Kidney (tissue), 14 donors: ENCODE results near the gene ZGPAT. TPM values are rescaled to one million over a fixed set of nuclear protein-coding genes. Genes with fewer than 3 reads are reported as not detected.

Experiments
- DNase-seq, 5 donors: peaks; one replicate each; pipeline ENCODE4 v3.0.0-alpha.2; 2013 to 2020
- FAIRE-seq: peaks from 2 replicates; lab custom pipeline; 2012; peaks lifted over from hg19 to GRCh38; lab: Jason Lieb, UNC
- H3K27ac ChIP-seq, 2 donors: one replicate each; pipeline ENCODE4 v1.7.0; 2013; ENCODE audit warnings: low read depth in 2 of 2, low read length in 2 of 2, inconsistent platforms in 1 of 2
- H3K27me3 ChIP-seq: one replicate; pipeline ENCODE4 v1.7.1; 2013; ENCODE audit warnings: low read length, inconsistent platforms; ENCODE audit not compliant: control insufficient read depth, insufficient read depth
- H3K36me3 ChIP-seq, 3 donors: one replicate each; pipeline versions ENCODE4 v1.7.0 to v1.7.1; 2013; ENCODE audit warnings: low read length in 3 of 3, control low read depth in 1 of 3, inconsistent platforms in 1 of 3; ENCODE audit not compliant: insufficient read depth in 3 of 3, control insufficient read depth in 2 of 3
- H3K4me1 ChIP-seq, 3 donors: one replicate each; pipeline versions ENCODE4 v1.7.0 to v1.7.1; 2013; ENCODE audit warnings: low read length in 3 of 3, inconsistent platforms in 1 of 3, low read depth in 1 of 3; ENCODE audit not compliant: control insufficient read depth in 2 of 3, insufficient read depth in 2 of 3
- H3K4me3 ChIP-seq, 3 donors: one replicate each; pipeline versions ENCODE4 v1.7.0 to v1.8.1; 2013; ENCODE audit warnings: low read length in 3 of 3, control low read depth in 1 of 3, inconsistent platforms in 1 of 3
- H3K9ac ChIP-seq, 3 donors: one replicate each; pipeline versions ENCODE4 v1.7.0 to v1.7.1; 2013; ENCODE audit warnings: low read length in 3 of 3, control low read depth in 1 of 3, inconsistent platforms in 1 of 3
- H3K9me3 ChIP-seq, 3 donors: one replicate each; pipeline versions ENCODE4 v1.7.0 to v1.7.1; 2013; ENCODE audit warnings: low read length in 3 of 3, control low read depth in 1 of 3, inconsistent platforms in 1 of 3; ENCODE audit not compliant: control insufficient read depth in 2 of 3, insufficient read depth in 1 of 3
- CTCF ChIP-seq: IDR thresholded peaks from 3 replicates; pipeline ENCODE4 v1.5.1; 2012; ENCODE audit warnings: mild to moderate bottlenecking, moderate library complexity, borderline replicate concordance; ENCODE audit not compliant: insufficient read depth; ENCODE audit errors: extremely low read depth
- intact Hi-C: fragments of 100-400 bp; cut with DNase I; formaldehyde crosslinking; loops from one replicate; pipeline ENCODE4 v1.11.1; 2022
- polyA plus RNA-seq: library from polyadenylated mRNA; stranded (reverse); fragments of 350-450 nt; fragmentation: Illumina TruSeq; extraction: RNeasy Lipid Tissue Mini Kit (QIAGEN cat#74804); gene quantifications from one replicate; pipeline ENCODE4 v1.2.3, GENCODE V29; 2014; ENCODE audit warnings: low read depth, low replicate concordance; ENCODE audit not compliant: insufficient read depth
- total RNA-seq: library from RNA; stranded (reverse); fragmentation: NEBNext Ultra II Directional; extraction: Animal tissue kit (Norgen Biotek cat#: 25700); gene quantifications from one replicate; pipeline ENCODE4 v1.2.1, GENCODE V29; 2021
- donor health status: control.
- donor health status: control.
- donor health status: control.
- donor health status: control.
- donor health status: control.
- donor health status: DM: yes; HTN: yes; CAD: no.
- donor health status: Normal renal cell carcinoma (clear cell type).

ZGPAT gene
- total and polyA plus RNA-seq, 2 donors from 2014 or later, result 30.5 to 39.6 TPM

GRCh38 chr20:63785691-63786131, 77.9 kb downstream of the ZGPAT start:
- TF ChIP-seq CTCF, result no peak
- Histone ChIP-seq H3K36me3 (peaks cover 0 to 13% (median 8%) of the 10 kb centered on the region in 3 donors), H3K27me3 (no peaks in the 10 kb centered on the region), H3K4me3 (no peak overlapping the region), H3K4me1 (peaks cover 0 to 23% (median 0%) of the 10 kb centered on the region in 3 donors), H3K27ac (no peak overlapping the region), H3K9me3 (no peaks in the 10 kb centered on the region), H3K9ac (no peak overlapping the region)
- FAIRE-seq (no peak), DNase-seq (no peak)
- intact Hi-C loops, result no loop called here

Other genes with a start within 250 kb of the ZGPAT start
- 2.2 TPM for gene KCNQ2, start 235.4 kb upstream of the ZGPAT start, total RNA-seq
- not detected for gene KCNQ2, start 235.4 kb upstream of the ZGPAT start, polyA plus RNA-seq
- gene EEF1A2, start 209.0 kb upstream of the ZGPAT start, total RNA-seq, result 18.1 TPM
- 1.5 TPM for gene EEF1A2, start 209.0 kb upstream of the ZGPAT start, polyA plus RNA-seq
- gene PPDPF, start 187.3 kb upstream of the ZGPAT start, total RNA-seq, result 578 TPM
- 961 TPM for gene PPDPF, start 187.3 kb upstream of the ZGPAT start, polyA plus RNA-seq
- 1.1 TPM for gene PTK6, start 170.7 kb upstream of the ZGPAT start, total RNA-seq
- gene PTK6, start 170.7 kb upstream of the ZGPAT start, polyA plus RNA-seq, result 0.26 TPM
- 0.38 TPM for gene SRMS, start 160.3 kb upstream of the ZGPAT start, total RNA-seq
- gene SRMS, start 160.3 kb upstream of the ZGPAT start, polyA plus RNA-seq, result not detected
- 1.6 TPM for gene FNDC11, start 153.9 kb upstream of the ZGPAT start, total RNA-seq
- 0.47 TPM for gene FNDC11, start 153.9 kb upstream of the ZGPAT start, polyA plus RNA-seq
- 40.7 TPM for gene HELZ2, start 133.8 kb upstream of the ZGPAT start, total RNA-seq
- 3.2 TPM for gene HELZ2, start 133.8 kb upstream of the ZGPAT start, polyA plus RNA-seq
- 13.4 TPM for gene GMEB2, start 80.9 kb upstream of the ZGPAT start, total RNA-seq
- 6.1 TPM for gene GMEB2, start 80.9 kb upstream of the ZGPAT start, polyA plus RNA-seq
- gene STMN3, start 54.6 kb upstream of the ZGPAT start, total RNA-seq, result 84.9 TPM
- gene STMN3, start 54.6 kb upstream of the ZGPAT start, polyA plus RNA-seq, result 20.6 TPM
- 37.7 TPM for gene RTEL1, start 49.7 kb upstream of the ZGPAT start, total RNA-seq
- gene RTEL1, start 49.7 kb upstream of the ZGPAT start, polyA plus RNA-seq, result 5.3 TPM
- 64.5 TPM for gene TNFRSF6B, start 11.4 kb upstream of the ZGPAT start, total RNA-seq
- 2.4 TPM for gene TNFRSF6B, start 11.4 kb upstream of the ZGPAT start, polyA plus RNA-seq
- 71.2 TPM for gene ARFRP1, start 63 bp upstream of the ZGPAT start, total RNA-seq
- gene ARFRP1, start 63 bp upstream of the ZGPAT start, polyA plus RNA-seq, result 60.6 TPM
- 12.1 TPM for gene LIME1, start 28.6 kb downstream of the ZGPAT start, total RNA-seq
- 114 TPM for gene LIME1, start 28.6 kb downstream of the ZGPAT start, polyA plus RNA-seq
- gene SLC2A4RG, start 31.7 kb downstream of the ZGPAT start, total RNA-seq, result 154 TPM
- gene SLC2A4RG, start 31.7 kb downstream of the ZGPAT start, polyA plus RNA-seq, result 171 TPM
- gene ZBTB46, start 123.2 kb downstream of the ZGPAT start, total RNA-seq, result 24.0 TPM
- 4.5 TPM for gene ZBTB46, start 123.2 kb downstream of the ZGPAT start, polyA plus RNA-seq
- gene ABHD16B, start 153.5 kb downstream of the ZGPAT start, total RNA-seq, result not detected
- not detected for gene ABHD16B, start 153.5 kb downstream of the ZGPAT start, polyA plus RNA-seq
- 78.0 TPM for gene TPD52L2, start 157.2 kb downstream of the ZGPAT start, total RNA-seq
- 73.1 TPM for gene TPD52L2, start 157.2 kb downstream of the ZGPAT start, polyA plus RNA-seq
- gene DNAJC5, start 187.1 kb downstream of the ZGPAT start, total RNA-seq, result 52.3 TPM
- gene DNAJC5, start 187.1 kb downstream of the ZGPAT start, polyA plus RNA-seq, result 24.4 TPM
- gene UCKL1, start 248.4 kb downstream of the ZGPAT start, total RNA-seq, result 39.8 TPM
- 39.3 TPM for gene UCKL1, start 248.4 kb downstream of the ZGPAT start, polyA plus RNA-seq